CD1c-positive myeloid dendritic cell (primary cell): ENCODE results near the gene MFF.

ENCODE experiments used
- DNase-seq: peaks from one replicate; pipeline ENCODE4 v3.0.0-alpha.2; 2016; ENCODE audit errors: extremely low spot score

The MFF gene

GRCh38 chr2:227406177-227407031, 81.4 kb downstream of the MFF start:
- peak; percentile 30 for DNase-seq
